ENCODE results near the gene SP9. TPM values are rescaled to one million over a fixed set of nuclear protein-coding genes. Genes with fewer than 3 reads are reported as not detected.
"Not testable (repeated sequence)": the region's sequence is repeated elsewhere in the genome, so short reads cannot be mapped to it uniquely, and the experiment has no call there.

Gene SP9
- total RNA-seq, 1 donor from 2014 or later = 7.7 TPM

GRCh38 chr2:174343623-174344455 is 9.1 kb downstream of the SP9 start:
- FAIRE-seq (no peak), DNase-seq (ENCODE audit: low spot score in 2 of 2) (no peak)

GRCh38 chr2:174344716-174345461 is 10.1 kb downstream of the SP9 start:
- DNase-seq (ENCODE audit: low spot score in 2 of 2) (no peak), FAIRE-seq (no peak)

GRCh38 chr2:174350018-174350417 is 15.3 kb downstream of the SP9 start:
- DNase-seq (ENCODE audit: low spot score in 2 of 2) (peak in 1 of 2 donors; percentile 24), FAIRE-seq (peak; percentile 65)

- no peak for FAIRE-seq
These were observed 15.9 kb downstream of the SP9 start for GRCh38 chr2:174350593-174351181.

GRCh38 chr2:174353004-174353403 is 18.2 kb downstream of the SP9 start:
- peak; percentile 6 for FAIRE-seq
- DNase-seq (ENCODE audit: low spot score in 2 of 2) = no peak

More at GRCh38 chr2:174350593-174351181, 15.9 kb downstream of the SP9 start:
- DNase-seq (ENCODE audit: low spot score in 2 of 2) = no peak

GRCh38 chr2:174356347-174356746 is 21.6 kb downstream of the SP9 start:
- DNase-seq (ENCODE audit: low spot score in 2 of 2) (no peak), FAIRE-seq (no peak)

GRCh38 chr2:174359663-174360062 is 24.9 kb downstream of the SP9 start:
- not testable (repeated sequence) for DNase-seq (ENCODE audit: low spot score in 2 of 2); FAIRE-seq

- no peak for FAIRE-seq
- DNase-seq (ENCODE audit: low spot score in 2 of 2) = no peak
These were observed 28.2 kb downstream of the SP9 start for GRCh38 chr2:174362949-174363348.

- FAIRE-seq = not testable (repeated sequence)
These were observed 28.9 kb downstream of the SP9 start for GRCh38 chr2:174363492-174364225.

GRCh38 chr2:174364628-174365027 is 29.9 kb downstream of the SP9 start:
- DNase-seq (ENCODE audit: low spot score in 2 of 2) (no peak), FAIRE-seq (no peak)

More at GRCh38 chr2:174363492-174364225, 28.9 kb downstream of the SP9 start:
- not testable (repeated sequence) for DNase-seq (ENCODE audit: low spot score in 2 of 2)

GRCh38 chr2:174365571-174365970 is 30.8 kb downstream of the SP9 start:
- FAIRE-seq (no peak), DNase-seq (ENCODE audit: low spot score in 2 of 2) (no peak)

- no peak for FAIRE-seq
- no peak for DNase-seq (ENCODE audit: low spot score in 2 of 2)
These were observed 33.9 kb downstream of the SP9 start for GRCh38 chr2:174368691-174369090.

- FAIRE-seq = no peak
- DNase-seq (ENCODE audit: low spot score in 2 of 2) = no peak
These were observed 42.2 kb downstream of the SP9 start for GRCh38 chr2:174376967-174377366.

- DNase-seq (ENCODE audit: low spot score in 2 of 2) (no peak), FAIRE-seq (no peak)
These were observed 49.0 kb downstream of the SP9 start for GRCh38 chr2:174383796-174384195.

GRCh38 chr2:174385201-174385600 is 50.4 kb downstream of the SP9 start:
- no peak for DNase-seq (ENCODE audit: low spot score in 2 of 2)
- FAIRE-seq = peak; percentile 19

Other genes starting within 250 kb of the SP9 start
- gene OLA1, start 86.4 kb upstream of the SP9 start, total RNA-seq = 114 TPM
- 42.4 TPM for gene SCRN3, start 60.8 kb downstream of the SP9 start, total RNA-seq
- 14.7 TPM for gene GPR155, start 152.1 kb downstream of the SP9 start, total RNA-seq